ENCODE results near the gene VAMP7.

Gene VAMP7

GRCh38 chrX:155871934-155872333, 9.2 kb upstream of the VAMP7 start:
- H3K4me3 ChIP-seq (replicated peaks; ENCODE audit: insufficient read depth, low read length), result no peak overlapping the region
- H3K27ac ChIP-seq (replicated peaks), result no peak overlapping the region
- H3K27me3 ChIP-seq (ENCODE audit: insufficient read depth, poor library complexity, severe bottlenecking), result no peaks in the 10 kb centered on the region
- DNase-seq (ENCODE audit: low read depth in 1 of 2, low spot score in 1 of 2), result no peak
- TF ChIP-seq, protein P1, sequence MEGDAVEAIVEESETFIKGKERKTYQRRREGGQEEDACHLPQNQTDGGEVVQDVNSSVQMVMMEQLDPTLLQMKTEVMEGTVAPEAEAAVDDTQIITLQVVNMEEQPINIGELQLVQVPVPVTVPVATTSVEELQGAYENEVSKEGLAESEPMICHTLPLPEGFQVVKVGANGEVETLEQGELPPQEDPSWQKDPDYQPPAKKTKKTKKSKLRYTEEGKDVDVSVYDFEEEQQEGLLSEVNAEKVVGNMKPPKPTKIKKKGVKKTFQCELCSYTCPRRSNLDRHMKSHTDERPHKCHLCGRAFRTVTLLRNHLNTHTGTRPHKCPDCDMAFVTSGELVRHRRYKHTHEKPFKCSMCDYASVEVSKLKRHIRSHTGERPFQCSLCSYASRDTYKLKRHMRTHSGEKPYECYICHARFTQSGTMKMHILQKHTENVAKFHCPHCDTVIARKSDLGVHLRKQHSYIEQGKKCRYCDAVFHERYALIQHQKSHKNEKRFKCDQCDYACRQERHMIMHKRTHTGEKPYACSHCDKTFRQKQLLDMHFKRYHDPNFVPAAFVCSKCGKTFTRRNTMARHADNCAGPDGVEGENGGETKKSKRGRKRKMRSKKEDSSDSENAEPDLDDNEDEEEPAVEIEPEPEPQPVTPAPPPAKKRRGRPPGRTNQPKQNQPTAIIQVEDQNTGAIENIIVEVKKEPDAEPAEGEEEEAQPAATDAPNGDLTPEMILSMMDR (IDR thresholded peaks at IDR 0.05; ENCODE audit: insufficient read depth, low read length), result no peak
- no peak for TF ChIP-seq SPI1 (IDR thresholded peaks at IDR 0.05; ENCODE audit: borderline replicate concordance, low read depth)
- TF ChIP-seq POLR2AphosphoS5 (IDR thresholded peaks at IDR 0.05; ENCODE audit: low read depth), result no peak
- TF ChIP-seq GABPA (IDR thresholded peaks at IDR 0.05; ENCODE audit: low read depth), result no peak
- no peak for TF ChIP-seq REST (IDR thresholded peaks at IDR 0.05; ENCODE audit: insufficient replicate concordance, low read depth)

DNA sequence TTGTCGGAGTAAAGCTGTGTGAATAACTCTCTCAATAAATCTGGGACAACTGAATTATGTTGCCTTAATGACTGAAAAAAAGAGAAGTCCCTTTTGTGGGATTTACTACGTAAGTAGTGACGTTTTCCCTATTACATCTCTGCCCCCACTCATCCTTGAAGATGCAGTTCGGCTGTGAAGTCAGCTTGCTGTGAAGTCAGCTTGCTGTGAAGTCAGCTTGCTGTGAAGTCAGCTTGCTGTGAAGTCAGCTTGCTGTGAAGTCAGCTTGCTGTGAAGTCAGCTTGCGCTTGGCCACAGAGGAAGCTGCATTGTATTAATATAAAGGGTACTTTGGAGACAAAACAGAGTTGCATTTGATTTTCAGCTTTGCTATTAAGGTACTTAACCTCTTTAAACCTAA, 8.0 kb upstream of the VAMP7 start:
- DNase-seq (ENCODE audit: low read depth in 1 of 2, low spot score in 1 of 2), result no peak
- no peak overlapping the region for H3K4me3 ChIP-seq (replicated peaks; ENCODE audit: insufficient read depth, low read length)
- H3K27ac ChIP-seq (replicated peaks), result no peak overlapping the region
- TF ChIP-seq POLR2AphosphoS5 (IDR thresholded peaks at IDR 0.05; ENCODE audit: low read depth) (no peak), REST (IDR thresholded peaks at IDR 0.05; ENCODE audit: insufficient replicate concordance, low read depth) (no peak), SPI1 (IDR thresholded peaks at IDR 0.05; ENCODE audit: borderline replicate concordance, low read depth) (no peak), GABPA (IDR thresholded peaks at IDR 0.05; ENCODE audit: low read depth) (no peak)
- TF ChIP-seq, protein P1 (IDR thresholded peaks at IDR 0.05; ENCODE audit: insufficient read depth, low read length), result no peak
- H3K27me3 ChIP-seq (ENCODE audit: insufficient read depth, poor library complexity, severe bottlenecking), result no peaks in the 10 kb centered on the region

- no peak overlapping the region for H3K27ac ChIP-seq (replicated peaks)
- H3K27me3 ChIP-seq (ENCODE audit: insufficient read depth, poor library complexity, severe bottlenecking), result no peaks in the 10 kb centered on the region
- no peak for DNase-seq (ENCODE audit: low read depth in 1 of 2, low spot score in 1 of 2)
- H3K4me3 ChIP-seq (replicated peaks; ENCODE audit: insufficient read depth, low read length), result no peak overlapping the region
- TF ChIP-seq GABPA (IDR thresholded peaks at IDR 0.05; ENCODE audit: low read depth) (no peak), SPI1 (IDR thresholded peaks at IDR 0.05; ENCODE audit: borderline replicate concordance, low read depth) (no peak), POLR2AphosphoS5 (IDR thresholded peaks at IDR 0.05; ENCODE audit: low read depth) (no peak), REST (IDR thresholded peaks at IDR 0.05; ENCODE audit: insufficient replicate concordance, low read depth) (no peak)
- TF ChIP-seq, protein P1 (IDR thresholded peaks at IDR 0.05; ENCODE audit: insufficient read depth, low read length), result no peak
Observed at GRCh38 chrX:155874571-155875244, 6.4 kb upstream of the VAMP7 start.

Measured in HL-60 (cell line).